H1 (cell line): ENCODE measurements around the gene NPAT. TPM values are rescaled to one million over a fixed set of nuclear protein-coding genes. Genes with fewer than 3 reads are reported as not detected.

Source experiments
- CTCF ChIA-PET: fragments of 300-600 bp; sonication (Branson Sonifier 250); formaldehyde crosslinking; loops from one replicate; lab custom pipeline; 2021; ENCODE audit not compliant: partially characterized antibody; lab: Charles Lee
- POLR2A ChIA-PET: fragments of 300-600 bp; sonication (Branson Sonifier 250); formaldehyde crosslinking; loops from one replicate; lab custom pipeline; 2021; ENCODE audit warnings: inconsistent platforms; ENCODE audit not compliant: partially characterized antibody; lab: Charles Lee
- DNase-seq, 2 experiments: peaks; one replicate each; pipeline versions ENCODE4 v3.0.0 to v3.0.0-alpha.2; 2010 to 2022; ENCODE audit warnings: low spot score in 2 of 2, low read depth in 1 of 2, mixed read lengths in 1 of 2
- FAIRE-seq: peaks from 2 replicates; lab custom pipeline; 2011; peaks lifted over from hg19 to GRCh38; lab: Jason Lieb, UNC
- H2AFZ ChIP-seq: 2 replicates; pipeline ENCODE4 v1.8.1; 2012; ENCODE audit warnings: low read length, inconsistent platforms
- H2AK5ac ChIP-seq: 2 replicates; pipeline ENCODE4 v1.6.1; 2013; ENCODE audit warnings: low read depth, low read length
- H2BK120ac ChIP-seq: replicated peaks from 2 replicates; pipeline ENCODE3; 2013; ENCODE audit warnings: low read depth, low read length, inconsistent platforms
- H2BK12ac ChIP-seq: 2 replicates; pipeline ENCODE4 v1.6.1; 2013; ENCODE audit warnings: low read depth, low read length
- H2BK15ac ChIP-seq: 2 replicates; pipeline ENCODE4 v1.6.1; 2013; ENCODE audit warnings: low read length
- H2BK20ac ChIP-seq: 2 replicates; pipeline ENCODE4 v1.6.1; 2013; ENCODE audit warnings: low read length
- H2BK5ac ChIP-seq: 2 replicates; pipeline ENCODE4 v1.6.1; 2013; ENCODE audit warnings: low read depth, low read length
- H3K14ac ChIP-seq: 2 replicates; pipeline ENCODE4 v1.6.1; 2013; ENCODE audit warnings: inconsistent platforms; ENCODE audit not compliant: insufficient read length
- H3K18ac ChIP-seq: 2 replicates; pipeline ENCODE4 v1.6.1; 2013; ENCODE audit warnings: low read length; ENCODE audit errors: extremely low read depth
- H3K23ac ChIP-seq: 2 replicates; pipeline ENCODE4 v1.6.1; 2013; ENCODE audit warnings: inconsistent platforms; ENCODE audit not compliant: insufficient read length
- H3K23me2 ChIP-seq: 2 replicates; pipeline ENCODE4 v1.6.1; 2013; ENCODE audit warnings: low read depth, low read length
- H3K27ac ChIP-seq: 2 replicates; pipeline ENCODE4 v1.6.1; 2011; ENCODE audit warnings: low read depth, low read length, inconsistent platforms
- H3K27me3 ChIP-seq, 4 experiments: replicated peaks in 1 of 4; 1 replicate in 1 of 4; 2 replicates in 3 of 4; pipeline versions ENCODE4 v1.6.1 to v1.8.1; 2011 to 2013; ENCODE audit warnings: low read length in 3 of 4, mild to moderate bottlenecking in 3 of 4, inconsistent platforms in 2 of 4, mixed read lengths in 2 of 4, moderate library complexity in 1 of 4; ENCODE audit not compliant: control insufficient read depth in 3 of 4, insufficient read depth in 3 of 4; ENCODE audit errors: extremely low read depth in 1 of 4
- H3K36me3 ChIP-seq, 4 experiments: 2 replicates each; pipeline versions ENCODE4 v1.6.1 to v1.8.1; 2011 to 2013; ENCODE audit warnings: mild to moderate bottlenecking in 4 of 4, low read length in 3 of 4, moderate library complexity in 2 of 4, control low read depth in 1 of 4, inconsistent platforms in 1 of 4; ENCODE audit not compliant: insufficient read depth in 4 of 4, control insufficient read depth in 2 of 4
- H3K4ac ChIP-seq: replicated peaks from 2 replicates; pipeline ENCODE3; 2013; ENCODE audit warnings: low read length, low read depth, mixed read lengths, inconsistent platforms; ENCODE audit not compliant: insufficient read length
- H3K4me1 ChIP-seq, 4 experiments: replicated peaks in 1 of 4; 1 replicate in 1 of 4; 2 replicates in 3 of 4; pipeline versions ENCODE4 v1.6.1 to v1.8.1; 2011 to 2013; ENCODE audit warnings: low read length in 3 of 4, inconsistent platforms in 2 of 4, mixed read lengths in 1 of 4; ENCODE audit not compliant: insufficient read depth in 4 of 4, control insufficient read depth in 3 of 4
- H3K4me2 ChIP-seq, 2 experiments: 2 replicates each; pipeline versions ENCODE4 v1.6.1 to v1.8.1; 2011 to 2013; ENCODE audit warnings: low read depth in 2 of 2, low read length in 2 of 2, control low read depth in 1 of 2, inconsistent platforms in 1 of 2, mild to moderate bottlenecking in 1 of 2; ENCODE audit not compliant: insufficient read depth in 1 of 2
- H3K4me3 ChIP-seq, 4 experiments: fragments of 200-600, 300-600 bp in 1 of 4; sonication (generic), shearing (Covaris generic), sonication (Bioruptor Twin) in 1 of 4; 2 replicates each; pipeline versions ENCODE4 v1.5.1 to v1.8.1; 2011 to 2016; ENCODE audit warnings: low read length in 4 of 4, low read depth in 3 of 4, control low read depth in 2 of 4, inconsistent platforms in 2 of 4, mild to moderate bottlenecking in 2 of 4, mixed read lengths in 1 of 4, moderate library complexity in 1 of 4; ENCODE audit not compliant: insufficient read depth in 2 of 4; ENCODE audit errors: extremely low read depth in 1 of 4
- H3K56ac ChIP-seq: replicated peaks from 2 replicates; pipeline ENCODE3; 2013; ENCODE audit warnings: low read depth, mild to moderate bottlenecking, mixed read lengths, low read length, inconsistent platforms; ENCODE audit not compliant: insufficient read length
- H3K79me1 ChIP-seq: 2 replicates; pipeline ENCODE4 v1.6.1; 2013; ENCODE audit warnings: low read depth, low read length, control low read depth
- H3K79me2 ChIP-seq, 2 experiments: 2 replicates each; pipeline versions ENCODE4 v1.6.1 to v1.8.1; 2012 to 2013; ENCODE audit warnings: low read length in 2 of 2, mild to moderate bottlenecking in 2 of 2, inconsistent platforms in 1 of 2; ENCODE audit not compliant: insufficient read depth in 2 of 2, control insufficient read depth in 1 of 2
- H3K9ac ChIP-seq, 4 experiments: replicated peaks in 1 of 4; 1 replicate in 1 of 4; 2 replicates in 3 of 4; pipeline versions ENCODE4 v1.6.1 to v1.8.1; 2011 to 2013; ENCODE audit warnings: low read depth in 3 of 4, low read length in 3 of 4, control low read depth in 2 of 4, mild to moderate bottlenecking in 2 of 4, moderate library complexity in 2 of 4, inconsistent platforms in 1 of 4; ENCODE audit errors: extremely low read depth in 1 of 4
- H3K9me3 ChIP-seq, 2 experiments: 2 replicates each; pipeline versions ENCODE4 v1.6.1 to v1.8.1; 2012 to 2013; ENCODE audit warnings: mild to moderate bottlenecking in 2 of 2, moderate library complexity in 2 of 2, control low read depth in 1 of 2, inconsistent platforms in 1 of 2, low read depth in 1 of 2, low read length in 1 of 2, mixed read lengths in 1 of 2; ENCODE audit not compliant: insufficient read depth in 2 of 2
- H4K20me1 ChIP-seq, 2 experiments: replicated peaks in 1 of 2; 2 replicates each; pipeline versions ENCODE3 to v1.8.1; 2011 to 2013; ENCODE audit warnings: inconsistent platforms in 2 of 2, low read length in 2 of 2, mild to moderate bottlenecking in 1 of 2; ENCODE audit not compliant: insufficient read depth in 2 of 2, control insufficient read depth in 1 of 2
- H4K5ac ChIP-seq: 2 replicates; pipeline ENCODE4 v1.6.1; 2013; ENCODE audit warnings: low read length, low read depth, mixed read lengths, inconsistent platforms; ENCODE audit not compliant: insufficient read length
- H4K8ac ChIP-seq: 2 replicates; pipeline ENCODE4 v1.8.0; 2013; ENCODE audit warnings: mild to moderate bottlenecking, moderate library complexity, low read length, inconsistent platforms; ENCODE audit not compliant: insufficient read depth; ENCODE audit errors: extremely low read depth
- H4K91ac ChIP-seq: replicated peaks from 2 replicates; pipeline ENCODE3; 2013; ENCODE audit warnings: low read length, mixed read lengths, inconsistent platforms; ENCODE audit not compliant: insufficient read length
- BCL11A ChIP-seq, 2 experiments: IDR thresholded peaks; one replicate each; pipeline ENCODE4 v1.6.1; 2011; ENCODE audit warnings: low read depth in 2 of 2, low read length in 2 of 2, mild to moderate bottlenecking in 2 of 2
- SIRT6 ChIP-seq: IDR thresholded peaks from one replicate; pipeline ENCODE4 v1.7.1; 2012; ENCODE audit warnings: low read length, inconsistent platforms
- WGBS, 2 experiments: shearing (Covaris generic) in 1 of 2; methylation state at CpG; one replicate each; pipeline versions ENCODE4 v1.1.6 to v1.1.7; 2013 to 2015; ENCODE audit warnings: low lambda C conversion rate in 2 of 2, mixed read lengths in 2 of 2, inconsistent platforms in 1 of 2, low coverage in 1 of 2, missing lambda C conversion rate in 1 of 2; ENCODE audit not compliant: insufficient replicate concordance in 2 of 2, insufficient coverage in 1 of 2, insufficient read length in 1 of 2; ENCODE audit errors: extremely low coverage in 1 of 2, missing lambda C conversion rate in 1 of 2; 5-methylcytosine and 5-hydroxymethylcytosine counted together
- polyA plus RNA-seq, 7 experiments: library from polyadenylated mRNA; depleted of rRNA in 3 of 7; stranded (reverse) in 5 of 7; unstranded in 2 of 7; fragments of >200 nt in 5 of 7; fragments of 200-250 nt in 2 of 7; gene quantifications; 1 replicate in 5 of 7; 2 replicates in 1 of 7; 4 replicates in 1 of 7; pipeline versions ENCODE4 v1.2.1 to v1.2.3, GENCODE V29; 2011 to 2013; ENCODE audit warnings: missing spikeins in 2 of 7, mixed read lengths in 2 of 7
- total RNA-seq: library from RNA; stranded (reverse); fragmentation: NEBNext Ultra II Directional; extraction: Animal tissue kit (Norgen Biotek cat#: 25700); gene quantifications from 2 replicates; pipeline ENCODE4 v1.2.1, GENCODE V29; 2021

NPAT gene
- total and polyA plus RNA-seq, 2 of the 8 experiments (the other 6 are each of a cell fraction or from before 2014, with no cell fraction given), result 4.6 to 23.4 TPM

DNA sequence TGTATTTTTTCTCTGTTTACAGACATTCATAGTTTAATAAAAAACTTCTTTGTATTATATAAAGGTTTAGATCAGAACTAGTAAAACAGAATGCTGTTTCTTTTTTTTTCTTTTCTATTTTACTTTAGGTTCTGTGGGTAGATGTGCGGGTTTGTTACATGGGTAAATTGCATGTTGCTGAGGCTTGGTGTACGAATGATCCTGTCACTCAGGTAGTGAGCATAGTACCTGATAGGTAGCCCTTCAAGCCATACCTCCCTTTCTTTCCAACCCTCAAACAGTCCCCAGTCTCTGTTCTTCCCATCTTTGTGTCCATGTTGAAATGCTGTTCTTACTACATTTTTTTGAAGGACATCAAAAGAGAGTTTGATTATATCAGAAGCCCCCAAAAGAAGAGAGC is 3.6 kb upstream of the NPAT start:
- no peak overlapping the region for H3K4me2 ChIP-seq
- H2BK20ac ChIP-seq, result no peak overlapping the region
- no peak overlapping the region for H3K14ac ChIP-seq
- H2BK5ac ChIP-seq, result no peak overlapping the region
- FAIRE-seq, result no peak
- H2AK5ac ChIP-seq, result no peak overlapping the region
- peaks cover 0 to 5% (median under 1%) of the 10 kb centered on the region in 4 experiments; a peak in 5 of 7 replicates for H3K4me1 ChIP-seq
- H3K79me1 ChIP-seq, result no peaks in the 10 kb centered on the region; the same call in none of the 2 replicates
- H3K27ac ChIP-seq, result no peak overlapping the region
- no peak overlapping the region for H4K91ac ChIP-seq
- H3K9me3 ChIP-seq, result no peaks in the 10 kb centered on the region
- no peak overlapping the region for H2BK12ac ChIP-seq
- no peak overlapping the region for H3K18ac ChIP-seq
- H3K79me2 ChIP-seq, result peaks cover 14 to 52% of the 10 kb centered on the region in 2 experiments; a peak in 3 of 4 replicates
- peaks cover 8% of the 10 kb centered on the region for H3K23me2 ChIP-seq
- POLR2A ChIA-PET, result interaction anchor here (0.7 kb wide), 1 partner anchor 11 kb away, joined by 3 read pairs; no protein-coding TSS in a partner anchor
- H4K5ac ChIP-seq, result no peak overlapping the region
- no peak overlapping the region for H3K56ac ChIP-seq
- TF ChIP-seq BCL11A (IDR thresholded peaks at IDR 0.05; ENCODE audit: low read depth in 2 of 2, low read length in 2 of 2) (no peak), SIRT6 (no peak)
- TF ChIP-seq, all 59 proteins: peak for 0
- no peak overlapping the region for H3K4ac ChIP-seq
- H4K8ac ChIP-seq, result no peak overlapping the region
- H3K36me3 ChIP-seq, result peaks cover 3 to 30% (median 13%) of the 10 kb centered on the region in 4 experiments; a peak in 6 of 8 replicates
- peaks cover 0 to 3% of the 10 kb centered on the region in 2 experiments for H4K20me1 ChIP-seq
- WGBS, 2 experiments, result 94% methylated on average over 2 of the region's 2 CpGs; no CpG with 5 or more reads in 1 of the 2 experiments
- no peaks in the 10 kb centered on the region for H3K27me3 ChIP-seq
- no peak for DNase-seq
- no peak overlapping the region for H2AFZ ChIP-seq
- H3K9ac ChIP-seq, result no peak overlapping the region
- no peak overlapping the region for H2BK15ac ChIP-seq
- no peak overlapping the region for H3K23ac ChIP-seq
- CTCF ChIA-PET, result no interaction called here
- no peak overlapping the region for H3K4me3 ChIP-seq
- H2BK120ac ChIP-seq, result no peak overlapping the region
